Inflammatory macrophage treated with lipopolysaccharide for 4 hours (primary cell): ENCODE results near the gene POLR2J3.
"Not testable (repeated sequence)": the region's sequence is repeated elsewhere in the genome, so short reads cannot be mapped to it uniquely, and the experiment has no call there.

Experiments
- DNase-seq: peaks from one replicate; pipeline ENCODE4 v3.0.0-alpha.2; 2020

POLR2J3 gene

GRCh38 chr7:102517550-102518147 lies 54.7 kb downstream of the POLR2J3 start, which contains the start of gene RASA4B:
RASA4B (minus strand) TSS chr7:102517777; CDS start chr7:102517710, 67 bp downstream.
- not testable (repeated sequence) for DNase-seq
